SK-MEL-5 (cell line): Measurements from ENCODE around the gene DAD1. TPM values are rescaled to one million over a fixed set of nuclear protein-coding genes. Genes with fewer than 3 reads are reported as not detected.
A peak's percentile ranks its signal among the peaks of the same experiment; 100 is the strongest.
"Not testable (repeated sequence)": the region's sequence is repeated elsewhere in the genome, so short reads cannot be mapped to it uniquely, and the experiment has no call there.

Experiments used
- DNase-seq: peaks from one replicate; pipeline ENCODE4 v3.0.0-alpha.2; 2016; ENCODE audit warnings: low read depth, low spot score
- in situ Hi-C: cut with HindIII; loops from 2 replicates; pipeline ENCODE4 v1.10.0; 2016; ENCODE audit warnings: low sequenced_read_pairs, high pct_unique_total_duplicates, low pct_unique_long_range_greater_than_20kb
- total RNA-seq: library from RNA; depleted of rRNA; stranded (reverse); fragments of >200 nt; shearing (Covaris generic); gene quantifications from 2 replicates; pipeline ENCODE4 v1.2.3, GENCODE V29; 2014

DAD1 gene
- total RNA-seq, 1 experiment from 2014 or later: 479 TPM

- in situ Hi-C loops: no loop called here
- no peak for DNase-seq
These were observed 40.9 kb downstream of the DAD1 start for GRCh38 chr14:22547948-22548750.

DNA sequence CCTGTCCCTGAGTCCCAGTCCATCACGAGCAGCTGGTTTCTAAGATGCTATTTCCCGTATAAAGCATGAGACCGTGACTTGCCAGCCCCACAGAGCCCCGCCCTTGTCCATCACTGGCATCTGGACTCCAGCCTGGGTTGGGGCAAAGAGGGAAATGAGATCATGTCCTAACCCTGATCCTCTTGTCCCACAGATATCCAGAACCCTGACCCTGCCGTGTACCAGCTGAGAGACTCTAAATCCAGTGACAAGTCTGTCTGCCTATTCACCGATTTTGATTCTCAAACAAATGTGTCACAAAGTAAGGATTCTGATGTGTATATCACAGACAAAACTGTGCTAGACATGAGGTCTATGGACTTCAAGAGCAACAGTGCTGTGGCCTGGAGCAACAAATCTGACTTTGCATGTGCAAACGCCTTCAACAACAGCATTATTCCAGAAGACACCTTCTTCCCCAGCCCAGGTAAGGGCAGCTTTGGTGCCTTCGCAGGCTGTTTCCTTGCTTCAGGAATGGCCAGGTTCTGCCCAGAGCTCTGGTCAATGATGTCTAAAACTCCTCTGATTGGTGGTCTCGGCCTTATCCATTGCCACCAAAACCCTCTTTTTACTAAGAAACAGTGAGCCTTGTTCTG, 41.6 kb downstream of the DAD1 start:
- in situ Hi-C loops: no loop called here
- no peak for DNase-seq

DNA sequence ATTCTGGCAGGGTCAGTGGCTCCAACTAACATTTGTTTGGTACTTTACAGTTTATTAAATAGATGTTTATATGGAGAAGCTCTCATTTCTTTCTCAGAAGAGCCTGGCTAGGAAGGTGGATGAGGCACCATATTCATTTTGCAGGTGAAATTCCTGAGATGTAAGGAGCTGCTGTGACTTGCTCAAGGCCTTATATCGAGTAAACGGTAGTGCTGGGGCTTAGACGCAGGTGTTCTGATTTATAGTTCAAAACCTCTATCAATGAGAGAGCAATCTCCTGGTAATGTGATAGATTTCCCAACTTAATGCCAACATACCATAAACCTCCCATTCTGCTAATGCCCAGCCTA, 42.3 kb downstream of the DAD1 start:
- DNase-seq: no peak
- in situ Hi-C loops: no loop called here

DNA sequence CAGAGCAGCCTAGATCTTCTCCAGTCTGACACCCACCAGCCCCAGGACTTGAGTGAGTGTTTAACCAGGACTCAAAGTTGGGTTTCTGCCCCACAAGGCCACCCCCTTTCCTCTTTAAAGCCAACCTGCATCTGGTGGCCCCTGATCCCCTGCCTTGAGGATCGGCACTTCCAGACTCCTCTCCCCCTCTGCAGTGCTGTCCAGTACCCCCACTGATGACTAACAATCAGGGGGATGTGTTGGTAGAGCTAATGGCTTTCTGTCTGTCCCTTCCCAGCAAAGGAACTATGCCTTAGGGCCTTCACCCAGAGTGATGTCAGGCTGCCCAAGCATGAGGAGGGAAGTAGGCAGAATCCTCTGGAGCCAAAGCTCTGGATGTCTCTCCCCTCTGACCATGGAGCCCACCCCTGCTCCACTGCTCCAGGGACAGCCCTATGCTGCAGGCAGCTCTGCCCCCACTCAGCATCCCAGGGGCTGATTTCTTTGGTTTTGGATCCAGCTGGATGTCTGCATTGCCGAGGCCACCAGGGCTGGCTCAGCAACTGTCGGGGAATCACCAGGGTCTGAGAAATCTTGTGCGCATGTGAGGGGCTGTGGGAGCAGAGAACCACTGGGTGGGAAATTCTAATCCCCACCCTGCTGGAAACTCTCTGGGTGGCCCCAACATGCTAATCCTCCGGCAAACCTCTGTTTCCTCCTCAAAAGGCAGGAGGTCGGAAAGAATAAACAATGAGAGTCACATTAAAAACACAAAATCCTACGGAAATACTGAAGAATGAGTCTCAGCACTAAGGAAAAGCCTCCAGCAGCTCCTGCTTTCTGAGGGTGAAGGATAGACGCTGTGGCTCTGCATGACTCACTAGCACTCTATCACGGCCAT, 42.9 kb downstream of the DAD1 start:
- in situ Hi-C loops: no loop called here
- DNase-seq: no peak

GRCh38 chr14:22544881-22545420, 44.1 kb downstream of the DAD1 start:
- in situ Hi-C loops: no loop called here
- no peak for DNase-seq

DNA sequence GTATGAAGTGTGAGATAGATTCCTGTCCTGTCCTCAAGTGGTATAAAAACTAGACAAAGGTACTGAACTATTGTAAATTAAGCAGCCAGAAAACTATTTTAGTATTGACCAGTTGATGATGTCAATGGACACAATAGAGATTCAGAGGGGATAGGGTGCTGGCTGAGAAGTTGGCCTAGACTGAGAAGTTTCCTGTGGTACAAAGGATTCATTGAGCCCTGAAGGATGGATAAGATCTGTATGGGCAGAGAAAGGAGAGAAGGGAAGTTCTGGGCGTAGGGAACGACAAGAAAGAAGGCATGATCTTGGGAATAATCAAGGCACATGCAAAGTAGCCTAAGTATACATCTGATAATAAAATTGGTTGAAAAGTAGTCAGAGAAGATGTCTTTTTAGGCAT, 44.6 kb downstream of the DAD1 start:
- peak; percentile 53 for DNase-seq
- in situ Hi-C loops: no loop called here

DNA sequence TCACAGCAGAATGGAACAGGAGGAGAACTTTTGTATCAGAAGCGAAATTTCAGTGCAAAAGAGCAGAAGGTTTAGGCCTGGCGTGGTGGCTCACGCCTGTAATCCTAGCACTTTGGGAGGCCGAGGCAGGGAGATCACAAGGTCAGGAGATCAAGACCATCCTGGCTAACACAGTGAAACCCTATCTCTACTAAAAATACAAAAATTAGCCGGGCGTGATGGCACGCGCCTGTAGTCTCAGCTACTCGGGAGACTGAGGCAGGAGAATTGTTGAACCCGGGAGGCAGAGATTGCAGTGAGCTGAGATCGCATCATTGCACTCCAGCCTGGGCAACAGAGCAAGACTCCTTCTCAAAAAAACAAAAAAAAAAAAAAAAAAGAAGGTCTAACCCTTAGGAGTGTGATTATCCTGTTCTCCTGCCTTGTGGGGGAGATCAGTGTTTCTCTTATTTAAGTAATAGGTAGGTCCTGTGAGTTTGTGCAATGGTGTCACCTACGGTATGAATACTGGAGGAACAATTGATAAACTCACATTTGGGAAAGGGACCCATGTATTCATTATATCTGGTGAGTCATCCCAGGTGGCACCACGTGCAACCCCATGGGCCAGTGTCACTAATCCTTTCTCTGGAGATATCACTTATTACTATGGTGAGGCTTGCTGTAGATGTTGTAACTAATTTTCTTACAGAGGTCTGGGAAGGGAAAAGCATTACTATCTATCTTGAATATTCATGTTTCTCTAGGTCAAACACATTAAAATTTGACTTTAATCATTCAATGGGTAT, 45.3 kb downstream of the DAD1 start:
- DNase-seq, in situ Hi-C loops: not testable (repeated sequence)

DNA sequence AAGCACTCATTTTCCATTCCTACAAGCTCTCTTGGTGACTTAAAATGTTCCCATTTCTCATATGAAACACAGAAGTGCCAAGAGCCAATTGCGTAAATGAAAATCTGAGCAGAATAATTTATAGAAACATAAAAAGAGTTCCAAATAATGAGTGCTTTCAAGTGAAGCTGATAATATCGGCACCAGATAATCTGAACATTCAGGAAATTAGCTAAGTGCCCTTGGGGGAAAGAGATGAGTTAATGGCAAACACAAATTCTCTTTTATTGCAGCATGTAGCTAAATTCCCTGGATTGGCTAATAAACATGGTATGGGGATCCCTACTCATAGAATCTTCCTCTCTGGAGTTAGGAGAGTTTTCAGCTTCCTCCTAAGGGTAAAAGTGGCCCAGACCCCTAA, 46.7 kb downstream of the DAD1 start:
- in situ Hi-C loops: no loop called here
- DNase-seq: peak; percentile 44

- in situ Hi-C loops: no loop called here
- no peak for DNase-seq
These were observed 47.3 kb downstream of the DAD1 start for GRCh38 chr14:22541721-22542120.

DNA sequence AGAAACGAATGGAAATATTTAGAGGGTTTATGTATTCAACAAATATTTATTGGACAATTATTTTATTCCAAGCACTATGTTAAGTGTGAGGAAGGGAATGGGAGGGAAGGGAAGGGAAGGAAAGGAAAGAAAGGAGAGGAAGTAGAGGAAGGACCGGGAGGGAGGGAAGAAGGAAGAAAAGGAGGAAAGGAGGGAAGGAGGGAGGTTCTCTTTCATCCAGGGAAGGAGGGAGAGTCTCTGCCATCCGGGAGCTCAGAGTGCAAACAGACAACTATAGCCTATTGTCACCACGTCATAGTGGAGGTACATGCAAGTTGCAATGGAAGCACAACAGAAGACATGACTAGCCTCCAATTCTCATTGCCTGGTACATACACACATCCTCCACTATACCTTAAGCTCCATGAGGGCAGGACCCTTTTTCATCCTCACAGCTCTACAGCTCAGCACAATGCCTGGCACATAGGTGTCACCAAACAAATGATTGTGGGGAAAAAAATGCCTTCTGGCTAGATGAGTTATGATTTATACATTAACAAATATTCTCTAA, 48.1 kb downstream of the DAD1 start:
- in situ Hi-C loops: no loop called here
- no peak for DNase-seq

DNA sequence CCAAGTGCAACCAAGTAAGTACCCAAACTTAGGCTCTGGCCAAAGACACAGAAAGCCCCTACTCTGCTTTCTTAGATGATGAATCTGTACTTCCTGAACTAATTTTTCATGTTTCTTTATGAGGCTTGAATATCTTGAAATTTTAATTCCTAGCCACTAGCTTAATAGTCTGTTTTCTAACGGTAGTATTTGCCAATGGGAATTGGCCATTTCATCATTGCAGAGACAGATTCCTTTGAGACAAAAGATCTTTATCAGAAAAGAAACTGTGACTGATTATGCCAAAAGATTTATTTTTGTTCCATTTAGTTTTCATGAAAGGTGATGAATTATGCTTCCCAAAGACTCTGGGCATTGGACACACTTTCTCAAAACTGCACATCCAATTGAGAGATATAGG, 48.7 kb downstream of the DAD1 start:
- in situ Hi-C loops: no loop called here
- DNase-seq: no peak

DNA sequence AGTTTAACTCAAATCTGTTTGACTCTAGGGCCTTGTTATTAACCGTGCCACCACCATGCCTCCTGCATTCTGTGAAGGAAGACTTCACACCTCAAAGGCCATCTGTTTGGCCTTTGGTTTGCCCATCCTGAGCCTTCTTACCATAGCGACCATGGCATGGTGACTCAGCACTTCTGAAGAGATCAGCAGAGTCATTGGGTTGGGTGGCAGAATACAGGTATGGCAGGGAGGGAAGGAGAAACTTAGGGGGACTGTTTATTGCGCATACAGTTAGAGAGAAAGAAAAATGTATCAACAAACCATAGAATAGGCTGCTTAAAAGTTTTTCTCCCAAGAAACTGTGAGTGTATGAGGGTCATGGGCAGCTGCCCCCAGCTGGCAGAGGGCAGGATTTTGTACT, 49.2 kb downstream of the DAD1 start:
- DNase-seq: no peak
- in situ Hi-C loops: no loop called here

DNA sequence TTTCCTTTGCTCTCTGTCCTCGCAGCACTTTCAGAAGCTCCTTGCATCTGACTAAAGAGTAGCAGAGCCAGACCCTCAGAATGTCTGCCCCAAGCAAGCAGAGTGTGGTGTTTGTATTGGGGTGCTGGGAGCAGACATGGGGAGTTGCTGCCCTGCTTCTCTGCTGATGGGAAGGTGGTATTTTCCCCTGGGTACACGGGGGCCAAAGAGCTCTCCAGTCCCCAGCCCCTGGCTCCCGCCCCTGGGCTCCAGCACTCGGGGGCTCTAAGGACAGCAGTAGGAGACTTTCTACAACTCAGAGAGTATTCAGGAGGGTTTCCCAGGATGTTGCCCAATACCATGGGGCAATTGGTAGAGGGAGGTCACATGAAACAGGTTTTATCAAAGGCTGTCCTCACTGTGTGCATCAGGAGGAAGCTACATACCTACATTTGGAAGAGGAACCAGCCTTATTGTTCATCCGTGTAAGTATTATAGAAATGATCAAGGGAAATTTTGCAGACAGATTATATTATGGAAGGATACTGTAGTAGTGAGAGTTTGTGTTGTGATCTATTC, 50.3 kb downstream of the DAD1 start:
- in situ Hi-C loops: no loop called here
- DNase-seq: no peak

DNA sequence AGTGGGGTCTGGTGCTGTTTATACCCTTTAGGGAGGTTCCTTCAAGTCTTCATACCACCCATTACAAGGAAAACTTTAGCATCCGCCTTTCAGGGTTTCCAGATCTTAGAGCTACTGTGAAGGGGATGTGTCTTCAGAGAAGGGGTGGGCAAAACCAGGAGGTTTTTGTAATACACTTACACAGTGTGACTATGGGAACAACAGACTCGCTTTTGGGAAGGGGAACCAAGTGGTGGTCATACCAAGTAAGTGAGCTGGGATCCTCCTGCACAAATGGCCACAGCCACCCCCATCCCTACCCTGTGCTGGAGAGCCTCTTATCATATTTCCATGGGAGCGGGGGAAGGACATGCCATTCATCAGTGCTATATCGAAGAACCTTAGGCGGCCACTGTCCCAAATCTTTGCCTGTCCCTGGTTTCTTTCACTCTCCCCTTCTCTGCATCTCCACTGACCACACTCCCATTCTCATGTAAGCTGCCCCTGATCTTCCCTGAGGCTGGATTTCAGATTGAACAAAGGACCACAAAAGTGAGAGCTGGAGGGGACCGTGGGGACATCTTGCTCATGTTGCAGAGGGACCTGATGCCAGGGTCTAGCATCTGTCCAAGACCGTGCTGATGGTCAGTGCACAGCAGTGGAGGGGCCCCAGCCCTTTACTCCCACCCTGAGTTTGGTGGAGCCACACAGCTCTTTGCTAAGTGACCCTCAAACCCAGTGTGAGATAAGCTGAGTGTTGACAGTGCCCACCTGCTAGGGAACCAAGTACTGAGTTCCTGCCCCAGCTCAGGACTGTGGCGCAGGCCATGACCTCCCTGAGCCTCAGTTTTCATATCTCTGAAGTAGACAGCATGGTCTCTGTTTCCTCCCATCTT, 51.4 kb downstream of the DAD1 start:
- in situ Hi-C loops: no loop called here

GRCh38 chr14:22536853-22537338, 52.1 kb downstream of the DAD1 start:
- peak; percentile 68 for DNase-seq
- in situ Hi-C loops: no loop called here

More for the DNA sequence above, 51.4 kb downstream of the DAD1 start:
- no peak for DNase-seq

GRCh38 chr14:22535916-22536315, 53.1 kb downstream of the DAD1 start:
- no peak for DNase-seq
- in situ Hi-C loops: no loop called here
